T-cell (primary cell): ENCODE data around the gene ZNF641. TPM values are rescaled to one million over a fixed set of nuclear protein-coding genes. Genes with fewer than 3 reads are reported as not detected.
A peak's percentile ranks its signal among the peaks of the same experiment; 100 is the strongest.

Experiments used
- ATAC-seq, 4 experiments: fragments of 200-7000 bp in 3 of 4; fragments of 150-1000 bp in 1 of 4; cut with Tn5 transposase; replicated peaks in 1 of 4; 1 replicate in 3 of 4; 2 replicates in 1 of 4; pipeline ENCODE4 v1.10.0; 2021; ENCODE audit warnings: moderate library complexity in 3 of 4, mild to moderate bottlenecking in 2 of 4, moderate number of reproducible peaks in 1 of 4
- CTCF ChIA-PET, 2 donors: fragments of 300-600 bp; sonication (Branson Sonifier 250); formaldehyde crosslinking; loops; one replicate each; lab custom pipeline; 2022; ENCODE audit warnings: antibody characterized with exemption in 2 of 2; lab: Charles Lee
- POLR2A ChIA-PET, 2 donors: fragments of 300-600 bp; sonication (Branson Sonifier 250); formaldehyde crosslinking; loops; one replicate each; lab custom pipeline; 2022; ENCODE audit warnings: antibody characterized with exemption in 2 of 2; lab: Charles Lee
- DNase-seq, 35 experiments: peaks; one replicate each; pipeline versions ENCODE4 v3.0.0 to v3.0.0-alpha.2; 2013 to 2023
- H3K27ac ChIP-seq: one replicate; pipeline ENCODE4 v1.5.1; 2013; ENCODE audit warnings: low read length
- H3K27me3 ChIP-seq, 2 experiments: replicated peaks in 1 of 2; 1 replicate in 1 of 2; 2 replicates in 1 of 2; pipeline versions ENCODE4 v1.6.1 to v1.7.0; 2013; ENCODE audit warnings: low read length in 1 of 2, mixed read lengths in 1 of 2; ENCODE audit not compliant: control insufficient read depth in 2 of 2, insufficient read depth in 2 of 2; ENCODE audit errors: extremely low read depth in 1 of 2
- H3K36me3 ChIP-seq, 2 donors: 1 replicate in 1 of 2; 2 replicates in 1 of 2; pipeline versions ENCODE4 v1.6.1 to v1.7.0; 2013; ENCODE audit warnings: low read length in 1 of 2; ENCODE audit not compliant: control insufficient read depth in 2 of 2, insufficient read depth in 1 of 2; ENCODE audit errors: extremely low read depth in 1 of 2
- H3K4me1 ChIP-seq, 2 experiments: 1 replicate in 1 of 2; 2 replicates in 1 of 2; pipeline versions ENCODE4 v1.6.1 to v1.7.0; 2013; ENCODE audit warnings: low read length in 2 of 2, mixed read lengths in 1 of 2; ENCODE audit not compliant: insufficient read depth in 2 of 2, control insufficient read depth in 1 of 2; ENCODE audit errors: extremely low read depth in 1 of 2
- H3K4me3 ChIP-seq, 2 donors: 1 replicate in 1 of 2; 2 replicates in 1 of 2; pipeline versions ENCODE4 v1.5.1 to v1.7.0; 2013; ENCODE audit warnings: mild to moderate bottlenecking in 2 of 2, low read length in 1 of 2, moderate library complexity in 1 of 2; ENCODE audit not compliant: control insufficient read depth in 1 of 2; ENCODE audit errors: extremely low read depth in 1 of 2
- H3K9me3 ChIP-seq: 2 replicates; pipeline ENCODE4 v1.7.0; 2013
- H3K27ac Mint-ChIP-seq, 2 donors: one replicate each; pipeline ENCODE4 v1.8.0; 2020 to 2021; ENCODE audit warnings: mild to moderate bottlenecking in 2 of 2, mixed read lengths in 2 of 2
- H3K27me3 Mint-ChIP-seq, 2 donors: one replicate each; pipeline ENCODE4 v1.8.0; 2021 to 2022; ENCODE audit warnings: mixed read lengths in 2 of 2
- H3K36me3 Mint-ChIP-seq: one replicate; pipeline ENCODE4 v1.8.0; 2021; ENCODE audit warnings: mixed read lengths
- H3K4me1 Mint-ChIP-seq, 3 donors: one replicate each; pipeline ENCODE4 v1.8.0; 2020 to 2022; ENCODE audit warnings: mixed read lengths in 3 of 3, mild to moderate bottlenecking in 1 of 3
- H3K4me3 Mint-ChIP-seq, 3 donors: one replicate each; pipeline ENCODE4 v1.8.0; 2020 to 2022; ENCODE audit warnings: mild to moderate bottlenecking in 3 of 3, mixed read lengths in 3 of 3, moderate library complexity in 3 of 3
- H3K9me3 Mint-ChIP-seq, 3 donors: one replicate each; pipeline ENCODE4 v1.8.0; 2020 to 2022; ENCODE audit warnings: mixed read lengths in 3 of 3
- WGBS: methylation state at CpG from one replicate; pipeline ENCODE4 v1.1.5; 2013; ENCODE audit warnings: missing lambda C conversion rate; ENCODE audit not compliant: insufficient coverage; 5-methylcytosine and 5-hydroxymethylcytosine counted together
- total RNA-seq, 35 experiments: library from RNA in 6 of 35; stranded (reverse) in 6 of 35; fragments of 120-200 nt in 1 of 35; gene quantifications; one replicate each; pipeline versions ENCODE4 v1.2.1 to v1.2.4 and lab custom pipeline; 2013 to 2026

The ZNF641 gene
- total RNA-seq, 5 donors from 2014 or later (not counting 1 experiment from before 2014, with no cell fraction given) = 26.9 to 47.5 (median 39.8) TPM

GRCh38 chr12:48356041-48356768 is 5.5 kb upstream of the ZNF641 start:
- Histone ChIP-seq H3K27ac (no peak overlapping the region), H3K27me3 (no peaks in the 10 kb centered on the region), H3K36me3 (no peaks in the 10 kb centered on the region), H3K9me3 (no peaks in the 10 kb centered on the region), H3K4me3 (no peak overlapping the region), H3K4me1 (peaks cover 2 to 5% of the 10 kb centered on the region in 2 experiments)
- no peak overlapping the region for H3K27ac Mint-ChIP-seq
- no peaks in the 10 kb centered on the region for H3K9me3 Mint-ChIP-seq
- ChIA-PET POLR2A (no interaction called here), CTCF (no interaction called here)
- DNase-seq (no peak), ATAC-seq (no peak)
- no peaks in the 10 kb centered on the region for H3K36me3 Mint-ChIP-seq
- no peak overlapping the region for H3K4me3 Mint-ChIP-seq
- H3K27me3 Mint-ChIP-seq = no peaks in the 10 kb centered on the region
- peaks cover 4 to 10% (median 7%) of the 10 kb centered on the region in 3 donors for H3K4me1 Mint-ChIP-seq
- WGBS = 88% methylated on average over 4 of the region's 6 CpGs

GRCh38 chr12:48352157-48352760 is 1.5 kb upstream of the ZNF641 start:
- H3K4me3 ChIP-seq = no peak overlapping the region
- H3K36me3 Mint-ChIP-seq = peaks cover 11% of the 10 kb centered on the region
- CTCF ChIA-PET = no interaction called here
- H3K27me3 Mint-ChIP-seq = no peaks in the 10 kb centered on the region
- ATAC-seq (no peak), DNase-seq (no peak)
- H3K4me1 ChIP-seq = peaks cover 16 to 18% of the 10 kb centered on the region in 2 experiments
- no peaks in the 10 kb centered on the region for H3K9me3 Mint-ChIP-seq
- H3K27ac Mint-ChIP-seq = peak overlapping the region in 1 of 2 donors; percentile 5
- peaks cover 0 to 7% of the 10 kb centered on the region in 2 donors for H3K36me3 ChIP-seq
- no peaks in the 10 kb centered on the region for H3K27me3 ChIP-seq
- POLR2A ChIA-PET = no interaction called here
- H3K4me1 Mint-ChIP-seq = peaks cover 34 to 39% (median 36%) of the 10 kb centered on the region in 3 donors
- H3K4me3 Mint-ChIP-seq = peak overlapping the region; percentile 19 to 76 (median 26)
- no peak overlapping the region for H3K27ac ChIP-seq
- no peaks in the 10 kb centered on the region for H3K9me3 ChIP-seq
- 100% methylated on average over 4 of the region's 11 CpGs for WGBS

- Histone ChIP-seq H3K27me3 (no peaks in the 10 kb centered on the region), H3K4me3 (peak overlapping the region; percentile 55), H3K36me3 (peaks cover 0 to 18% of the 10 kb centered on the region in 2 donors), H3K4me1 (peaks cover 16 to 18% of the 10 kb centered on the region in 2 experiments), H3K27ac (peak overlapping the region; percentile 71), H3K9me3 (no peaks in the 10 kb centered on the region)
- CTCF ChIA-PET = no interaction called here
- Mint-ChIP-seq H3K36me3 (peaks cover 20% of the 10 kb centered on the region), H3K9me3 (no peaks in the 10 kb centered on the region), H3K27me3 (no peaks in the 10 kb centered on the region), H3K27ac (peak overlapping the region; percentile 85 to 89), H3K4me3 (peak overlapping the region; percentile 76 to 87 (median 86)), H3K4me1 (peaks cover 40 to 43% (median 42%) of the 10 kb centered on the region in 3 donors)
- DNase-seq (peak in 2 of 35 experiments; percentile 2 to 28), ATAC-seq (peak in 2 of 4 experiments; percentile 3 to 4)
- 3% methylated on average over 33 of the region's 36 CpGs for WGBS
- POLR2A ChIA-PET = no interaction called here
Observed at GRCh38 chr12:48351022-48351708, 446 bp upstream of the ZNF641 start.

- 54% methylated on average over 2 of the region's 2 CpGs for WGBS
- Histone ChIP-seq H3K27ac (peak overlapping the region; percentile 76), H3K4me3 (peak overlapping the region; percentile 80 to 84), H3K27me3 (no peaks in the 10 kb centered on the region), H3K36me3 (peaks cover 0 to 35% of the 10 kb centered on the region in 2 donors), H3K9me3 (no peaks in the 10 kb centered on the region), H3K4me1 (peaks cover 16 to 18% of the 10 kb centered on the region in 2 experiments)
- peak overlapping the region; percentile 96 to 98 (median 97) for H3K4me3 Mint-ChIP-seq
- ChIA-PET POLR2A (interaction anchor here in 1 of 2 donors (0.6 kb wide), 1 partner anchor 724 kb away, joined by 3 read pairs; no protein-coding TSS in a partner anchor), CTCF (interaction anchor here in 1 of 2 donors (0.7 kb wide), 1 partner anchor 64 kb away, joined by 3 read pairs; no protein-coding TSS in a partner anchor)
- no peaks in the 10 kb centered on the region for H3K9me3 Mint-ChIP-seq
- H3K36me3 Mint-ChIP-seq = peaks cover 34% of the 10 kb centered on the region
- no peak for ATAC-seq
- H3K27me3 Mint-ChIP-seq = no peaks in the 10 kb centered on the region
- peaks cover 43 to 48% (median 47%) of the 10 kb centered on the region in 3 donors for H3K4me1 Mint-ChIP-seq
- H3K27ac Mint-ChIP-seq = peak overlapping the region; percentile 95 to 98
- DNase-seq = peak in 1 of 35 experiments; percentile 14
Observed at GRCh38 chr12:48349471-48349870, 1.2 kb downstream of the ZNF641 start.

- CTCF ChIA-PET = no interaction called here
- no peaks in the 10 kb centered on the region for H3K27me3 Mint-ChIP-seq
Observed at GRCh38 chr12:48342980-48343379, 7.7 kb downstream of the ZNF641 start.

GRCh38 chr12:48340943-48341342 is 9.8 kb downstream of the ZNF641 start:
- H3K4me3 Mint-ChIP-seq = no peak overlapping the region
- peak overlapping the region in 1 of 2 donors; percentile 44 for H3K27ac Mint-ChIP-seq
- Histone ChIP-seq H3K36me3 (peaks cover 5 to 52% of the 10 kb centered on the region in 2 donors), H3K27ac (no peak overlapping the region), H3K9me3 (no peaks in the 10 kb centered on the region), H3K27me3 (no peaks in the 10 kb centered on the region), H3K4me3 (no peak overlapping the region), H3K4me1 (peaks cover 0 to 4% of the 10 kb centered on the region in 2 experiments)
- WGBS = no CpG with 5 or more reads among the region's 2 CpGs
- ChIA-PET POLR2A (no interaction called here), CTCF (no interaction called here)
- no peaks in the 10 kb centered on the region for H3K27me3 Mint-ChIP-seq
- H3K36me3 Mint-ChIP-seq = peaks cover 65% of the 10 kb centered on the region
- peaks cover 0 to 3% (median 2%) of the 10 kb centered on the region in 3 donors for H3K9me3 Mint-ChIP-seq
- peaks cover 13 to 31% (median 18%) of the 10 kb centered on the region in 3 donors for H3K4me1 Mint-ChIP-seq
- ATAC-seq (no peak), DNase-seq (no peak)

More at GRCh38 chr12:48342980-48343379, 7.7 kb downstream of the ZNF641 start:
- DNase-seq (no peak), ATAC-seq (no peak)
- Histone ChIP-seq H3K36me3 (peaks cover 5 to 72% of the 10 kb centered on the region in 2 donors), H3K4me1 (peaks cover 0 to 4% of the 10 kb centered on the region in 2 experiments), H3K27ac (no peak overlapping the region), H3K27me3 (no peaks in the 10 kb centered on the region), H3K4me3 (no peak overlapping the region), H3K9me3 (no peaks in the 10 kb centered on the region)
- Mint-ChIP-seq H3K9me3 (peaks cover 0 to 3% (median 2%) of the 10 kb centered on the region in 3 donors), H3K4me3 (no peak overlapping the region), H3K4me1 (peaks cover 22 to 30% (median 29%) of the 10 kb centered on the region in 3 donors), H3K27ac (no peak overlapping the region), H3K36me3 (peaks cover 69% of the 10 kb centered on the region)
- WGBS = 96% methylated on average over 4 of the region's 8 CpGs
- POLR2A ChIA-PET = no interaction called here
